Endodermal cell (in vitro differentiated cells): Measurements from ENCODE around the gene PRELID3B. TPM values are rescaled to one million over a fixed set of nuclear protein-coding genes. Genes with fewer than 3 reads are reported as not detected.

ENCODE experiments used
- DNase-seq: peaks from one replicate; pipeline ENCODE4 v3.0.0-alpha.2; 2017
- H3K27ac ChIP-seq: 2 replicates; pipeline ENCODE4 v1.5.1; 2013; ENCODE audit warnings: mild to moderate bottlenecking, low read depth, low read length, moderate library complexity
- H3K27me3 ChIP-seq: 2 replicates; pipeline ENCODE4 v1.6.1; 2013; ENCODE audit warnings: mild to moderate bottlenecking, low read length, moderate library complexity; ENCODE audit not compliant: insufficient read depth, control insufficient read depth, poor library complexity, severe bottlenecking
- H3K36me3 ChIP-seq: 2 replicates; pipeline ENCODE4 v1.7.0; 2013; ENCODE audit warnings: mild to moderate bottlenecking, low read length, moderate library complexity; ENCODE audit not compliant: control insufficient read depth, insufficient read depth
- H3K4me1 ChIP-seq: one replicate; pipeline ENCODE4 v1.7.0; 2013; ENCODE audit warnings: low read length; ENCODE audit not compliant: control insufficient read depth, insufficient read depth
- H3K4me3 ChIP-seq: 2 replicates; pipeline ENCODE4 v1.5.1; 2013; ENCODE audit warnings: mild to moderate bottlenecking, low read length, moderate library complexity
- H3K9ac ChIP-seq: 2 replicates; pipeline ENCODE4 v1.6.1; 2013; ENCODE audit warnings: mild to moderate bottlenecking, low read length, moderate library complexity; ENCODE audit not compliant: poor library complexity, severe bottlenecking; ENCODE audit errors: extremely low read depth
- H3K9me3 ChIP-seq: 2 replicates; pipeline ENCODE4 v1.6.1; 2013; ENCODE audit warnings: mild to moderate bottlenecking, low read length, moderate library complexity; ENCODE audit not compliant: control insufficient read depth
- H3K27ac Mint-ChIP-seq: 2 replicates; pipeline ENCODE4 v1.8.0; 2020; ENCODE audit warnings: mixed read lengths
- H3K27me3 Mint-ChIP-seq: 2 replicates; pipeline ENCODE4 v1.8.0; 2021; ENCODE audit warnings: mild to moderate bottlenecking, mixed read lengths; ENCODE audit not compliant: insufficient read depth
- H3K36me3 Mint-ChIP-seq: 2 replicates; pipeline ENCODE4 v1.8.0; 2020; ENCODE audit warnings: low read depth, mixed read lengths
- H3K4me1 Mint-ChIP-seq: 2 replicates; pipeline ENCODE4 v1.8.0; 2020; ENCODE audit warnings: mixed read lengths
- H3K4me3 Mint-ChIP-seq: 2 replicates; pipeline ENCODE4 v1.8.0; 2020; ENCODE audit warnings: mild to moderate bottlenecking, moderate library complexity, mixed read lengths
- H3K9me3 Mint-ChIP-seq: 2 replicates; pipeline ENCODE4 v1.8.0; 2020; ENCODE audit warnings: mild to moderate bottlenecking, mixed read lengths
- WGBS, 2 experiments: methylation state at CpG; one replicate each; pipeline versions ENCODE4 v1.1.5 to v1.1.7; 2013; ENCODE audit warnings: missing lambda C conversion rate in 2 of 2, mixed read lengths in 1 of 2; ENCODE audit not compliant: insufficient coverage in 1 of 2, insufficient read length in 1 of 2; 5-methylcytosine and 5-hydroxymethylcytosine counted together
- total RNA-seq, 2 donors: library from RNA; stranded (reverse); fragmentation: NEBNext Ultra II Directional in 1 of 2; extraction: Animal tissue kit (Norgen Biotek cat#: 25700) in 1 of 2; gene quantifications; 2 replicates in 1 of 2; 3 replicates in 1 of 2; pipeline ENCODE4 v1.2.1, GENCODE V29; 2021
- TF ChIP-seq, protein P1 (sequence below): fragments of 200-600 bp; sonication (generic); conservative IDR thresholded peaks from 2 replicates; pipeline ENCODE4 v1.5.0; 2021; ENCODE audit warnings: antibody characterized with exemption, mild to moderate bottlenecking

The PRELID3B gene
- total RNA-seq, 2 donors from 2014 or later: 48.6 to 50.8 TPM

DNA sequence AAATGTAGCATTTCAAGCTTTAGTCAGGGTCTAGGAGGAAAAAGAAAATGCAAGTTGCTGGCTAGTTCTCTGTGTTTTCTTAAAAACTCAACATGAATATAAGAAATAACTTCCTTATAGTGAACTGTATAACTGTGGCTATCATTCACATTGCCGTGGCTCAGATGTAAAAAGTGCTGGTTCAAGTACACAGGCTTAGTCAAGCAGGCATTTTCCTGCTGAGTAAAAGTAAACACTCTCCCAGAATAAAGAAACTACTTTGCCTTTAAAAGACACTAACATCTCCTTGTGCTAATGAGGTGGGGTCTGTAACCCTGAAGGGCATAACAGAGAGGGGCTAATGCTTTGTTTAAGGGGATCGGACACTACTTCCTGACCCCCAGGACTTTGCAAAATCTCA lies 13.8 kb downstream of the PRELID3B start:
- H3K4me3 Mint-ChIP-seq: peak overlapping the region; percentile 7
- no peak overlapping the region for H3K27ac Mint-ChIP-seq
- Histone ChIP-seq H3K36me3 (peaks cover 65% of the 10 kb centered on the region), H3K9ac (no peak overlapping the region), H3K4me1 (peaks cover 7% of the 10 kb centered on the region), H3K27me3 (no peaks in the 10 kb centered on the region), H3K9me3 (no peaks in the 10 kb centered on the region), H3K4me3 (peak overlapping the region; percentile 63), H3K27ac (no peak overlapping the region)
- WGBS, 2 experiments: 43% methylated on average over 1 to 2 of the region's 2 CpGs
- H3K36me3 Mint-ChIP-seq: peaks cover 62% of the 10 kb centered on the region
- H3K27me3 Mint-ChIP-seq: peaks cover 61% of the 10 kb centered on the region
- no peak for DNase-seq
- H3K9me3 Mint-ChIP-seq: no peaks in the 10 kb centered on the region
- TF ChIP-seq, protein P1, sequence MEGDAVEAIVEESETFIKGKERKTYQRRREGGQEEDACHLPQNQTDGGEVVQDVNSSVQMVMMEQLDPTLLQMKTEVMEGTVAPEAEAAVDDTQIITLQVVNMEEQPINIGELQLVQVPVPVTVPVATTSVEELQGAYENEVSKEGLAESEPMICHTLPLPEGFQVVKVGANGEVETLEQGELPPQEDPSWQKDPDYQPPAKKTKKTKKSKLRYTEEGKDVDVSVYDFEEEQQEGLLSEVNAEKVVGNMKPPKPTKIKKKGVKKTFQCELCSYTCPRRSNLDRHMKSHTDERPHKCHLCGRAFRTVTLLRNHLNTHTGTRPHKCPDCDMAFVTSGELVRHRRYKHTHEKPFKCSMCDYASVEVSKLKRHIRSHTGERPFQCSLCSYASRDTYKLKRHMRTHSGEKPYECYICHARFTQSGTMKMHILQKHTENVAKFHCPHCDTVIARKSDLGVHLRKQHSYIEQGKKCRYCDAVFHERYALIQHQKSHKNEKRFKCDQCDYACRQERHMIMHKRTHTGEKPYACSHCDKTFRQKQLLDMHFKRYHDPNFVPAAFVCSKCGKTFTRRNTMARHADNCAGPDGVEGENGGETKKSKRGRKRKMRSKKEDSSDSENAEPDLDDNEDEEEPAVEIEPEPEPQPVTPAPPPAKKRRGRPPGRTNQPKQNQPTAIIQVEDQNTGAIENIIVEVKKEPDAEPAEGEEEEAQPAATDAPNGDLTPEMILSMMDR: no peak
- H3K4me1 Mint-ChIP-seq: peaks cover 30% of the 10 kb centered on the region

DNA sequence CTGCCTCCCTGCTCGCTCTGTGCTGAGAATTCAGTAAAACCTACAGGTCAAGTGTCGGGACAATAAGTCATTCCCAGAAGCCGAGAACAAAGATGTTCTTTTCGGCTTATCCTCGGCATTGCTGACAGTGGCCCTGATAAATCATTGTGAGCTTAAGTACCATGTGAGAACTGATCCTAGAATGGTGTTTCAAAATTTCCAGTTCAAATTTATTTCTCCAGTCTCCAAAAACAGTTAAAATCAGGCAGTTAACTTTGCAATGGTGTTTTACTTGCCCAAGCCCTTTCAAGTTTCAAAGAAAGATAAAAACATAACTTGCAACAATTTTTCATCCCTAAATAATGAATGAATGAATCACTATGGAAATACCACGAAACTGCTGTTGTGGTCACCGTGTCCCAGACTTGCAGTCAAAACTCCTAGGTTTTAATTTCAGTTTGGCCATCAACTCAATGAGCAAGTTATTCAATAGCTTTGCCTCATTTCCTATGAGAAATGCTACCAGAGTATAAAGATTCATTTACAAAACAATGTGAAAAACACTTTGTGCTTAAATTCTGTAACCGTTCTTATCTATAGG lies 14.8 kb downstream of the PRELID3B start:
- TF ChIP-seq, protein P1: no peak
- H3K4me1 ChIP-seq: peaks cover 7% of the 10 kb centered on the region
- H3K36me3 Mint-ChIP-seq: peaks cover 70% of the 10 kb centered on the region
- H3K9me3 ChIP-seq: no peaks in the 10 kb centered on the region
- whole genome bisulfite sequencing, 2 experiments: 74 to 76% methylated on average over 6 to 8 of the region's 8 CpGs
- no peak overlapping the region for H3K27ac Mint-ChIP-seq
- H3K27me3 ChIP-seq: no peaks in the 10 kb centered on the region
- H3K9ac ChIP-seq: no peak overlapping the region
- DNase-seq: no peak
- no peak overlapping the region for H3K4me3 Mint-ChIP-seq
- H3K27ac ChIP-seq: no peak overlapping the region
- peak overlapping the region; percentile 36 for H3K4me3 ChIP-seq
- peaks cover 30% of the 10 kb centered on the region for H3K4me1 Mint-ChIP-seq
- H3K9me3 Mint-ChIP-seq: no peaks in the 10 kb centered on the region
- H3K36me3 ChIP-seq: peaks cover 69% of the 10 kb centered on the region
- H3K27me3 Mint-ChIP-seq: peaks cover 64% of the 10 kb centered on the region

DNA sequence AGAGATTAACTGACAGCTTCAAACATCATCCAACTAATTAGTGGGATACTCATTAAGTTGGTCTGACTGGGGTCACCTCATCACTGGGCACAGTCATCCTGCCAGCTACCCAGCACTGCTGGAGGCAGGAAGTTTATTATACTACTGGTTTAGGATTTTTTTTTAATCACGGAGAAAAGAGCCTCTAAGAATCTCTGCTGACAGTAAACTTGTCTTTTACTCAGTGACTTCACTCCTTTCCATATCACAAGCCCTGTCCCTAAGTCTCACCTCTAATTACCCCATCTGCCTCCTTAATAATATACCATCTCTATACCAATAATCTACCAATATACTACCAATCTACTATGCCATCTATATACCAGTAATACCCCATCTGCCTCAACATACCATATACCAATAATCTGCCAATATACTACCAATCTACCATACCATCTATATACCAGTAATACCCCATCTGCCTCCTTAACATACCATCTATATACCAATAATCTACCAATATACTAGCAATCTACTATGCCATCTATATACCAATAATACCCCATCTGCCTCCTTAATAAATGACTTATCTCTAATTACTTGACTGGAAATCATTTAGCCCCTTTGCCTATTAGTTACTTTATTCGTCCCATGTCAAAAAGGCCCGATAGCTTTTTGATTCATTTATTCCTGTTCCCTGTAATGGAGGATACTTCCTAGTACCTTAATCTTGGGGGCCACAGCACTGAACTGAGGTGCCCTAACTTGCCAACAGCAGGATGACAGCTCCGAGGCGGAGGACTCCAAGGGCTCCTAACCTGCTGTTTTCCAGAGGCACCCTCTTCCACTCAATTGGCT lies 15.5 kb downstream of the PRELID3B start:
- Mint-ChIP-seq H3K27ac (no peak overlapping the region), H3K36me3 (peaks cover 77% of the 10 kb centered on the region), H3K9me3 (no peaks in the 10 kb centered on the region), H3K4me3 (no peak overlapping the region), H3K4me1 (peaks cover 30% of the 10 kb centered on the region), H3K27me3 (peaks cover 67% of the 10 kb centered on the region)
- DNase-seq: no peak
- 75 to 83% methylated on average over 5 of the region's 5 CpGs for WGBS, 2 experiments
- H3K27me3 ChIP-seq: no peaks in the 10 kb centered on the region
- TF ChIP-seq, protein P1: no peak
- H3K27ac ChIP-seq: no peak overlapping the region
- peaks cover 7% of the 10 kb centered on the region for H3K4me1 ChIP-seq
- H3K4me3 ChIP-seq: peak overlapping the region; percentile 36
- peaks cover 73% of the 10 kb centered on the region for H3K36me3 ChIP-seq
- H3K9me3 ChIP-seq: no peaks in the 10 kb centered on the region
- H3K9ac ChIP-seq: no peak overlapping the region
